ENCODE data around the gene PRKCZ. TPM values are rescaled to one million over a fixed set of nuclear protein-coding genes. Genes with fewer than 3 reads are reported as not detected.

The PRKCZ gene
- total RNA-seq, 2 experiments from 2014 or later = 6.7 to 8.0 TPM

DNA sequence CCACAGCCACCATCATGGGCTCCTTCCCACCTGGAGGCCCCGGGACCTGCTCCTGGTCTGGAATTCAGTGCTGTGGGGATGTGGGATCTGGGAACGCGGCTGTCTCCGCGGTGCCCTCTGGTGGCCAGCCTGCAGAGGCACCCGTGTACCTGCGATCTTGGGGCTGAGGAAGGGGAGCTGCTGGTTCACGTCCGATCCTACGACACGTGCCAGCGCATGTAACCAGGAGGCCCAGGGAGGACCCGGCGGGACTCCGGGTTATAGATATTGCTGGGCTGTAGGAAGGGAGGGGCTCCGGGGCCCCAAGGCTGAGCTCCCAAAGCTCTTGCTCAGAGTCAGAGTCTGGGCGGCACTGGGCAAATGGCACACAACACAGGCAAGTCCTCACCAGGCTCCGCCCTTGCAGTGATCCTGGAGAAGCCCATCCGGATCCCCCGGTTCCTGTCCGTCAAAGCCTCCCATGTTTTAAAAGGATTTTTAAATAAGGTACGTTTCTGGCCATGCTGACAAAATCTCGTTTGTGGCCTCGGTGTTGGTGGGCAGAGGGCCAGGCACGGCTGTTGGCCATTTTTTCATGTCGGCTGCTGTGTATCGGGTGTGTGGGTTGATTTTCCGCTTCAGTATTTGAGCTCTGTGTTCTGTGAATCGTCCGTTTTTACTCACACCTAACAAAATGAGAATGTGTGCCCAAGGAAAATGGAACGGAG, 124.3 kb downstream of the PRKCZ start:
- CTCF ChIA-PET = interaction anchor here (0.8 to 2.7 kb wide), 22 partner anchors 9 to 207 kb away, joined by 3 to 23 read pairs (median 6); partner anchors contain the start of gene FAAP20
- H3K27ac Mint-ChIP-seq = no peak overlapping the region
- no peaks in the 10 kb centered on the region for H3K9me3 Mint-ChIP-seq
- H3K27me3 Mint-ChIP-seq = no peaks in the 10 kb centered on the region
- H3K4me1 Mint-ChIP-seq = peaks cover 2% of the 10 kb centered on the region
- POLR2A ChIA-PET = interaction anchor here (0.7 kb wide), 1 partner anchor 25 kb away, joined by 3 read pairs; no protein-coding TSS in a partner anchor
- H3K4me3 Mint-ChIP-seq = peak overlapping the region; percentile 24
- DNase-seq = peak; percentile 45
- no peaks in the 10 kb centered on the region for H3K36me3 Mint-ChIP-seq (ENCODE audit: low read depth)

DNA sequence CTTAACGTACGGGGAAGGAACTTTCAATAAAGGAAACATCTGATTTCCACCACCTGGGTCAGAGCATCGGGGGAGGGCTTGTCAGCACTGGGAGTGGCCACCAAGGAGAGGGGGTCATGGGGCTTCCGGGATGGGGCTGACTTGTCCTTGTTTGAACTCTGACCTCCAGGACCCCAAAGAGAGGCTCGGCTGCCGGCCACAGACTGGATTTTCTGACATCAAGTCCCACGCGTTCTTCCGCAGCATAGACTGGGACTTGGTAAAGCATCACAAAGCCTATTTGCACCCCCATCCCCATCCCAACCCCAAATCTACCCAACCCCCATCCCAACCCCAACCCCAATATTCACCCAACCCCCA, 124.8 kb downstream of the PRKCZ start:
- no peaks in the 10 kb centered on the region for H3K9me3 Mint-ChIP-seq
- POLR2A ChIA-PET = no interaction called here
- H3K27me3 Mint-ChIP-seq = no peaks in the 10 kb centered on the region
- no peak for DNase-seq
- H3K4me1 Mint-ChIP-seq = peaks cover 2% of the 10 kb centered on the region
- H3K27ac Mint-ChIP-seq = no peak overlapping the region
- H3K36me3 Mint-ChIP-seq (ENCODE audit: low read depth) = no peaks in the 10 kb centered on the region
- CTCF ChIA-PET = interaction anchor here (0.8 to 2.7 kb wide), 16 partner anchors 10 to 202 kb away, joined by 3 to 23 read pairs (median 7); partner anchors contain the start of gene FAAP20
- peak overlapping the region; percentile 24 for H3K4me3 Mint-ChIP-seq

DNA sequence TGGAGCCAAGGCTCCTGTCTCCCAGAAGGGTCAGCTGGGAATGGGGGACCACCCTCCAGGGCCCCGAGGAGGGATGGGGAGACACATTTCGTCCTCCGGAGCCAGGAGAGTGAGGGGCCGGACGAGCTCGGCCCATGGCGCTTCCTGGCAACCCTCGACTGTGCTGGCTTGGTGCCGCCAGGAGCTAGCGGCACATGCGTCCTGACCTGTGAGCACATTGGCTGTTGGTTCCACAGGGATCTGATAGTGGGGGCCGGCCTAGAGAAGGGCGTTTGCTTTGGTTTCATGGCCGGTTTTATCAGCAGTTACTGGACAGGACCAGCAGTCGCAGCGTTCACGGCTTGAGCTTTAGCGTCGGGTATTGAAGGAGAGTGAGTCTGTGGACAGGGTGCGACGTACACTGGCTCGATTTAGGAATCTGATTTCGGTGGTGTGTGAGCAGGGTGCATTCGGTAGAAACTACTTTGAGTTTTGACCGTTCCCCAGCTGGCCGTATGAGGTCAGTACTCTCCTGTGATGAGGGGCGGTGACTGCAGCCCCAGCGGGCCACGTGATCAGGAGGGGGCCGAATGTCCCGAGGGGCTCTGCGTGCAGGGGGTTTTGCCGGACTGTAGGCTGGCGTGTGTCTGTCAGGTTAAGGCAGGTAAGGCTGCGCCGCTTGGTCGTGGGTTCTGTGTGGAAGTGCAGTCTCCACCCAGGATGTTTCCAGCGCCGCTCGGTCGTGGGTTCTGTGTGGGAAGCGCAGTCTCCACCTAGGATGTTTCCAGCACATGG, 125.7 kb downstream of the PRKCZ start:
- ChIA-PET POLR2A (no interaction called here), CTCF (interaction anchor here (0.8 to 2.4 kb wide), 5 partner anchors 12 to 206 kb away, joined by 3 to 12 read pairs (median 3); no protein-coding TSS in a partner anchor)
- no peaks in the 10 kb centered on the region for H3K9me3 Mint-ChIP-seq
- H3K27me3 Mint-ChIP-seq = no peaks in the 10 kb centered on the region
- H3K36me3 Mint-ChIP-seq (ENCODE audit: low read depth) = no peaks in the 10 kb centered on the region
- no peak overlapping the region for H3K27ac Mint-ChIP-seq
- DNase-seq = no peak
- no peak overlapping the region for H3K4me3 Mint-ChIP-seq
- H3K4me1 Mint-ChIP-seq = peaks cover 2% of the 10 kb centered on the region

DNA sequence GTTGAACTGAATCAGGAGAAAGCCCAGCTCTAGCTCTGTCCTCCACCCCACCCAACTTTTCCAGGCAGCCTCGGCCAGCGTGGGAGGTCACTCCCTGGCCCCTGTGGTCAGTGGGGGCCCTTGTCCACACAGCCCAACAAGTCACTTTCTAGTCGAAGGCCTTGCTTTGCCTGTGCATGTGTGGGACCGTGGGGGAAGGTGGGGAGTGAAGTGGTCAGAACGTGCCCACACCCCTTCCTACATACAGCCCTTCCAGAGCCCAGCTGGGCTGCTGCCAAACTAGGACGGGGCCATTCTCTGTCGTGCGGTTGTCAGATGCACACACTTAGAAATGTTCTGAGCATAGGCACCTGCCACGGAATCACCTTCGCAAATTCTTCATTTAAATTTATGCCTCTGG, 126.4 kb downstream of the PRKCZ start:
- no peaks in the 10 kb centered on the region for H3K9me3 Mint-ChIP-seq
- CTCF ChIA-PET = interaction anchor here (0.8 to 1.0 kb wide), 4 partner anchors 43 to 206 kb away, joined by 3 to 5 read pairs (median 3); no protein-coding TSS in a partner anchor
- no peak overlapping the region for H3K27ac Mint-ChIP-seq
- POLR2A ChIA-PET = no interaction called here
- H3K27me3 Mint-ChIP-seq = no peaks in the 10 kb centered on the region
- no peak for DNase-seq
- H3K4me3 Mint-ChIP-seq = no peak overlapping the region
- peaks cover 2% of the 10 kb centered on the region for H3K4me1 Mint-ChIP-seq
- H3K36me3 Mint-ChIP-seq (ENCODE audit: low read depth) = no peaks in the 10 kb centered on the region

DNA sequence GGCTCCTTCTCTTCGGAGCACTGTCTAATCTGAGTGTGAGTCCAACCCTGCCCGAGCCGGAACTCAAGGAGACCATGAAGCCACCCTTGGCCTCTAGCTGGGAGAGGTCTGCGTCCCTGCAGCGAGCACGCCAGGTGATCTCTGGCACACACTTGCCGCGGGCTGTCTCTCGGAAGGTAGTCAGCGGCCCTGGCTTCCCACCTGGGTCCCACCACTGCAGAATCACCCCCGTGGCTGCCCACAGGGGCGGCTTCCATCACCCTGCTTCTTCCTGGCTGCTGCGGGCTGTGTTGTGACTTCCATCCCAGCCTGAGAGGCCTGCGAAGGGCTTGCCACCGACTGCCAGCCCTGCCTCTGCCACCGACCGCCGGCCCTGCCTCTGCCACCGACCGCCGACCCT, 127.3 kb downstream of the PRKCZ start:
- ChIA-PET CTCF (no interaction called here), POLR2A (no interaction called here)
- H3K4me1 Mint-ChIP-seq = peaks cover 2% of the 10 kb centered on the region
- H3K27me3 Mint-ChIP-seq = no peaks in the 10 kb centered on the region
- no peak overlapping the region for H3K4me3 Mint-ChIP-seq
- H3K27ac Mint-ChIP-seq = no peak overlapping the region
- DNase-seq = no peak
- no peaks in the 10 kb centered on the region for H3K36me3 Mint-ChIP-seq (ENCODE audit: low read depth)
- no peaks in the 10 kb centered on the region for H3K9me3 Mint-ChIP-seq

DNA sequence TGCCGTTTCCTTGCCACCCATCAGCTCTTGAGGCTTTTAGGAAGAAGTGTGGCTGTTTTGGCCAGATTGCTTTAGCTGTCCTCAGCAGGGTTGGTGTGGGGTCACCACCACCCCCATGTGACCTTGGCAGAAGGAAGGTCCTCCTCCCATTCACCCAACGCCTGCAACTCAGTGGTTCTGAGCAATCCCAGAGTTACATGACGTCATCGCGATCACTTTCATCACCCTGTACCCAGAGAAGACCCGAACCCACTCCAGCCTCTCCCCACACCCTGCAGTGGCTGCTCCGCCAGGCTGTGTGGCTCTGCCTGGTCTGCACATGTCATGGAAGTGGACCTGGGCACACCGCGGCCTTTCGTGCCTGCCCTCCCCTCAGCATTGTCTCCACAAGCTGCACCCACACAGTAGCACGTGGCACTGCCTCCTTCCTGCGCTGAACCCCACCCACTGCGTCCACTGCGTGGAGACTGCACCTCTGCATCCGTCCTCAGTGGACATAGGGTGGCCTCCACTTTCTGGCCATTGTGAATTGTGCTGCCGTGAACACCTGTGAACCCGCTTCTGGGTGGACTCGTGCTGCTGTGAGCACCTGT, 127.8 kb downstream of the PRKCZ start:
- no peak for DNase-seq
- Mint-ChIP-seq H3K27me3 (no peaks in the 10 kb centered on the region), H3K4me1 (peaks cover under 1% of the 10 kb centered on the region), H3K9me3 (no peaks in the 10 kb centered on the region), H3K36me3 (ENCODE audit: low read depth) (no peaks in the 10 kb centered on the region), H3K4me3 (no peak overlapping the region), H3K27ac (no peak overlapping the region)
- ChIA-PET POLR2A (no interaction called here), CTCF (no interaction called here)

DNA sequence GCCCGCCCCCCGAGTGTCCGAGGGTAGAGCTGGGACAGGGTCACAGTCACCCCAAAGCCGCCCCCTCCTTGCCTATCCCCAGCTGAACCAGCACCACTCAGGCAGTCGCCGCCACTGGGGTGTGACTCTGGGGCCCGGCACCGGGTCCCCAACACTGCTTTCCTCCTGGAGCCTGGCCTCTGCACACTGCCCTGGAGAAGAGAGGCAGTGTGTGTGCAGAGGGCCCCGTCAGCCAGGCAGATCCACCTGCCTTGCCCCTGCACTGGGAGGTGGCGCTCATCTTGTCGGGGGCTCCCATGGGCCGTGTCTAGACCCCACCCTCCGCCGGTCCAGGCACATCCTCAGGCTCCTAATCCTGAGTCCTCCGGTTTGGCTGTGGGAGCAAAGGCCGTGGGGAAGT, 128.7 kb downstream of the PRKCZ start:
- ChIA-PET CTCF (no interaction called here), POLR2A (interaction anchor here (0.7 kb wide), 1 partner anchor 16 kb away, joined by 3 read pairs; the partner anchor contains the start of gene FAAP20)
- Mint-ChIP-seq H3K36me3 (ENCODE audit: low read depth) (no peaks in the 10 kb centered on the region), H3K27ac (no peak overlapping the region), H3K9me3 (no peaks in the 10 kb centered on the region), H3K4me3 (no peak overlapping the region), H3K4me1 (no peaks in the 10 kb centered on the region), H3K27me3 (no peaks in the 10 kb centered on the region)
- DNase-seq = no peak

DNA sequence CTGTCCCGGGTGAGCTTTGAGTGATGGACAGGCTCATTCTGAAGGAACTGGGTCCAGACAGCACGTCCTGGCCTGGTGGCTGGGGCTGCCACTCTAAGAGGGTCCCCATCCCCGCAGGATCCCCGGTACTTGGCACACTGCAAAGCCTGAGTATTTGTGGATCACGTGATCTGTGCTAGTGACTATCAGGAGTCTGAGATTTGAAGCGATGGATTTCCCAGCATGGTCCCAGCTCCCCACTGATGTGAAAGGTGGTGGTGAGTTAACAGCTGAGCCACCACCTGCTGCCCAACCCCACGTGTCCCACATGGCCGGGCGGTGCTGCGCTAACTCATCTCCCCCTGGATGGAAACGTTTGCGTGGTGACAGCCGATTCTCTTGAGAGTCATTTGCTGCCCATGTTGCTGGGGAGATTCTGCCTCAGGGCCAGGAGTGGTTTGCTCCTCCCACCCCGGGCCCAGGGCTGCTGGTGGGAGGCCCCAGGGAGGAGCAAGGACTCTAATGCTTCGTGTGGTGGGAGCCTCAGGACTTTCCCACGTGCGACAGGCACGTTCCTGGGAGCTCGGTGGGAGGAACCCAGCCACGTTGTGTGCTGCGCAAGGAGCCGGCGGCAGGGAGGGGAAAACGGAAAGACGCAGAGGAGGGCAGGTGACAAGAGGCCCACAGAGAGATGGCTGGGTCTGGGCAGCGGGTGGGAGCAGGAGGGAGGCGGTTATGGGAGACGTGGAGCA, 129.2 kb downstream of the PRKCZ start:
- H3K9me3 Mint-ChIP-seq = no peaks in the 10 kb centered on the region
- POLR2A ChIA-PET = interaction anchor here (0.7 kb wide), 1 partner anchor 15 kb away, joined by 3 read pairs; the partner anchor contains the start of gene FAAP20
- no peaks in the 10 kb centered on the region for H3K36me3 Mint-ChIP-seq (ENCODE audit: low read depth)
- no peaks in the 10 kb centered on the region for H3K27me3 Mint-ChIP-seq
- no peak for DNase-seq
- H3K27ac Mint-ChIP-seq = no peak overlapping the region
- no peaks in the 10 kb centered on the region for H3K4me1 Mint-ChIP-seq
- CTCF ChIA-PET = no interaction called here
- H3K4me3 Mint-ChIP-seq = no peak overlapping the region

DNA sequence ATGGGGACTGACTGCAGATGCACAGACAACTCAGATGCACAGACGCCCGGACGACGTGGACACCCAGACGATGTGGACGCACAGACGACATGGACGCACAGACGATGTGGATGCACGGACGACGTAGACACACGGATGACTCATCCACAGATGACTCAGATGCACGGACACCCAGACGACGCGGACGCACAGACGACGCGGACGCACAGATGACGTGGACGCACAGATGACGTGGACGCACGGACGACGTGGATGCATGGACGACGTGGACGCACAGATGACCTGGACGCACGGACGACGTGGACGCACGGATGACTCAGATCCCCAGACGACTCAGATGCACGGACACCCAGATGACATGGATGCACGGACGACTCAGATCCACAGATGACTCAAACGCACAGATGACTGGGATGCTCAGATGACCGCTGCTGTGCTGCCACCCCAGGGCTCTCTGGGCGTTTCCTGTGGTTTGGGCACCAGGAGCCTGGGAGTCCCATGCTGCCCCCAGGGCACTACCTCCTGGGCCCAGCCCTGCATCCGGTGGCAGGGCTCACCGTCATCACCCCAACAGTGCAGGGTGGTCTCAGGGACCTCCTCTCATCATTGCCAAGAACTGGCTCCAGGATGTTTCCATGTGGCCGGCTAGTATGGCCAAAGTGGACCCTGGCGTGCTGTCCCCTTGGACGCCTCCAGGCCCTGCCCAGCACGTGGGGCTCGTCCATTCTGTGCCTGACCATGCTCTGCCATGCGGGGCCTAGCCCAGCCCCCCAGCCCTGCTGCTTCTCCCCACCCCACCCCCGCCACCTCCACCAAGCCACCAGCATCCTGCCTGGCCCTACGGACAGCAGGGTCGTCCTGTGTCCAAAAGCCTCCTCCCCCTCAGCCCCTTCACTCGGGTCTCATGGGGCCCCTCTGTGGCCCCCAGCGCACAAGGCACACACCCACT, 130.4 kb downstream of the PRKCZ start:
- Mint-ChIP-seq H3K9me3 (no peaks in the 10 kb centered on the region), H3K4me3 (no peak overlapping the region), H3K4me1 (no peaks in the 10 kb centered on the region), H3K27ac (no peak overlapping the region), H3K27me3 (no peaks in the 10 kb centered on the region), H3K36me3 (ENCODE audit: low read depth) (no peaks in the 10 kb centered on the region)
- POLR2A ChIA-PET = no interaction called here
- CTCF ChIA-PET = no interaction called here
- DNase-seq = no peak

DNA sequence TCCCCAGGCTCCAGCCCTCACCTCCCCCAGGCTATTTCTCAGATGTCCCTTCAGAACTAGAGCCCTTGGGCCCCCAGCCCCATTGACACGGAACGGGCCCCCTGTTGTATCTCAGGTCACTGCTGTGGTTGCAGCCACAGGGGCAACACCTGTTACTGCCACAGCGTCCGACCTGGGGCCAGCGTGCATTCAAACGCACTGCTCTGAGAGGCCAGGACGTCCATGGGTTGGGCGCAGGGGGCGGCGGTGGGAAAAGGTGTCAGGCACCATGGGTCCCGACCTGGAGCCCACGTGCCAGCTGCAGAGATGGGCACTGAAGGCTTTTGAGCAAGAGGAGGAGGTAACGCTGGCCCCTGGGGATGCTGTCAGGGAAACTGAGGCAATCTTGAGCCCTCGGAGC, 131.1 kb downstream of the PRKCZ start:
- Mint-ChIP-seq H3K4me1 (no peaks in the 10 kb centered on the region), H3K36me3 (ENCODE audit: low read depth) (no peaks in the 10 kb centered on the region), H3K27ac (no peak overlapping the region), H3K4me3 (no peak overlapping the region), H3K27me3 (no peaks in the 10 kb centered on the region), H3K9me3 (no peaks in the 10 kb centered on the region)
- ChIA-PET POLR2A (no interaction called here), CTCF (no interaction called here)
- DNase-seq = no peak

DNA sequence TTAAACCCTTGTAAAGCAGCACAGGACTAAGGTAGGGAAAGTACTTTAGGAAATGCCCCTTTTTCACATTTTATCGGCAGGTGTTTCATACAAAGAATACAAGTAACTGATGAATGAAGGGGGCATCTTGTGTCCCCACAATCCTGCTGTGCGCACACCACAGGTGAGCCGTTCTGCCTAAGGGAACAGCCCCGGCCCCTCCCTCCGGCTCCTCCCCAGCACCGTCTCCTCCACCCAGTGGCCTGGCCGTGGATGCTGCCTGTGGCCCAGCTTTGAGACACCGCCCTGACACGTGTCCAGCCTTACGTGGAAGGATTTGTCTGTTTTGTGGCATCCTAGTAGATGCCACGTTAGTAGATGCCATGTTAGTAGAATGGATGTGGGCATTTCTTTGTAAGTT, 131.5 kb downstream of the PRKCZ start:
- H3K27ac Mint-ChIP-seq = no peak overlapping the region
- ChIA-PET CTCF (no interaction called here), POLR2A (no interaction called here)
- H3K4me1 Mint-ChIP-seq = no peaks in the 10 kb centered on the region
- H3K9me3 Mint-ChIP-seq = no peaks in the 10 kb centered on the region
- H3K36me3 Mint-ChIP-seq (ENCODE audit: low read depth) = no peaks in the 10 kb centered on the region
- no peak for DNase-seq
- H3K27me3 Mint-ChIP-seq = no peaks in the 10 kb centered on the region
- no peak overlapping the region for H3K4me3 Mint-ChIP-seq

DNA sequence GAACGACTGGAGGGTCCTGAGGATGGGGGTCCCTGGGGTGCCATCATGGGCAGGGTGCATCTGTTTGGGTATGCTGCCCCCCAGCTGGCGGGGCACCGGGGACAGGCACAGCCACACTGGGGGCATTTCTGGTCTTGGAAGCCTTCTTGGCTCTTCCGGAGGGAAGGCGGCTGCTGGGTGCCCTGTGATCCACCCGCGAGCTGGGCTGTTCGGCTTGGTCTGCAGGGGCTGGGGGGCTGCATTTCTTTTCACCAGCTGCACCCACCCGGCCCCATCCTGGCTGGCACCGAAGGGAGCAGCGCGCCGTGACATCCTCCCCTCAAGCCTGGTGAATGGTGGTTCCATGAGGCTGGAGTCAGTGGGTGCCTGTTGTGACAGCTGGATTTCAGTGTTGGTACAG, 132.2 kb downstream of the PRKCZ start:
- Mint-ChIP-seq H3K9me3 (no peaks in the 10 kb centered on the region), H3K4me1 (no peaks in the 10 kb centered on the region), H3K27ac (no peak overlapping the region), H3K4me3 (no peak overlapping the region), H3K27me3 (no peaks in the 10 kb centered on the region), H3K36me3 (ENCODE audit: low read depth) (no peaks in the 10 kb centered on the region)
- POLR2A ChIA-PET = interaction anchor here (0.5 kb wide), 1 partner anchor 157 kb away, joined by 4 read pairs; no protein-coding TSS in a partner anchor
- no peak for DNase-seq
- CTCF ChIA-PET = interaction anchor here (0.9 to 1.6 kb wide), 2 partner anchors 8 to 12 kb away, joined by 4 read pairs; partner anchors contain the start of gene FAAP20
